Measurements from ENCODE around the gene AGA. TPM values are rescaled to one million over a fixed set of nuclear protein-coding genes. Genes with fewer than 3 reads are reported as not detected.

AGA gene
- total and polyA plus RNA-seq, 2 of the 4 experiments (the other 2 are of a cell fraction) = 26.3 to 38.5 TPM

DNA sequence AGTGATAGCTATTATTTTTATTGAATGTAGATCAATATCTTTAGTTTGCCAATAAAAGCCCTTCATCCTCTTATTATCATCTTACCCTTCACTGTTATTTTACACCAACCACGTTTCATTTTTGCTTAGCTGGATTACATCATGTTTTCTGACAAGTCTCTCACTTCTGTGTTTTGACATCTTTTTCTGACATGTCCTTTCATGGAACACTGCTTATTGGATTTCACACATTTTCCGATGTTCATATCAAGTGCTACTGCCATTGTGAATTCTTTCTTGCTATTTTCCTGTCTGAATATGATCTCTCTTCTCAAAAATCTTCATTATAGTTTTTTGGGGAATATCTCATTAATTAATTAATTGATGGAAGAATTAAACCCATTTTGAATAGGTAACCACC, 48.5 kb upstream of the AGA start:
- Histone ChIP-seq H3K18ac (ENCODE audit: low read depth, low read length) (peak overlapping the region; percentile 74; the same call in 1 of the 2 replicates), H3K9ac (ENCODE audit: low read depth, low read length) (no peak overlapping the region), H4K91ac (ENCODE audit: insufficient read depth, low read depth, low read length) (no peak overlapping the region), H3K4me1 (ENCODE audit: control insufficient read depth, insufficient read depth, low read length) (peaks cover 7% of the 10 kb centered on the region), H3K79me1 (ENCODE audit: low read depth in 1 of 2, low read length in 2 of 2) (no peaks in the 10 kb centered on the region), H3K9me1 (ENCODE audit: insufficient read depth, low read length) (no peaks in the 10 kb centered on the region), H4K5ac (ENCODE audit: low read depth, low read length) (peak overlapping the region; percentile 85; the same call in 1 of the 2 replicates), H2AK5ac (ENCODE audit: low read depth, low read length) (no peak overlapping the region), H3K4me2 (ENCODE audit: low read depth, low read length) (no peak overlapping the region), H2BK5ac (ENCODE audit: low read depth, low read length, poor library complexity, severe bottlenecking) (no peak overlapping the region), H3K23ac (ENCODE audit: low read depth, low read length) (no peak overlapping the region), H3K27me3 (ENCODE audit: control insufficient read depth, insufficient read depth, low read length) (no peaks in the 10 kb centered on the region), H3K27ac (ENCODE audit: insufficient read depth, low read length) (no peak overlapping the region), H2AFZ (replicated peaks; ENCODE audit: low read length, poor library complexity) (no peak overlapping the region), H3K4me3 (ENCODE audit: insufficient read depth, low read depth, low read length) (no peak overlapping the region), H3K14ac (replicated peaks; ENCODE audit: low read depth, low read length) (no peak overlapping the region), H3K9me3 (ENCODE audit: control insufficient read depth, insufficient read depth, low read length) (no peaks in the 10 kb centered on the region), H4K20me1 (ENCODE audit: insufficient read depth, low read length) (no peaks in the 10 kb centered on the region), H2BK120ac (ENCODE audit: low read depth, low read length) (no peak overlapping the region), H4K8ac (ENCODE audit: low read depth in 2 of 2, low read length in 2 of 2) (no peak overlapping the region), H3K56ac (ENCODE audit: extremely low read depth, insufficient read depth, low read length) (no peak overlapping the region), H2BK20ac (ENCODE audit: low read depth, low read length) (no peak overlapping the region), H3K4ac (ENCODE audit: low read depth, low read length) (no peak overlapping the region), H3K36me3 (ENCODE audit: control insufficient read depth, insufficient read depth, low read length) (no peaks in the 10 kb centered on the region), H2BK15ac (ENCODE audit: low read depth, low read length) (no peak overlapping the region; the same call in 2 of the 3 replicates), H2AK9ac (replicated peaks; ENCODE audit: low read depth, low read length, poor library complexity) (no peak overlapping the region)
- intact Hi-C loops (cut with micrococcal nuclease) = no loop called here
- ChIA-PET CTCF (interaction anchor here (0.7 kb wide), 1 partner anchor 184 kb away, joined by 3 read pairs; no protein-coding TSS in a partner anchor), POLR2A (ENCODE audit: unreplicated experiment) (no interaction called here)
- no TSS peak for BruUV-seq (replicated peaks)
- no peak for TF ChIP-seq RFX5 (IDR thresholded peaks at IDR 0.05; ENCODE audit: low read depth, low read length)
- TF ChIP-seq, protein P1, sequence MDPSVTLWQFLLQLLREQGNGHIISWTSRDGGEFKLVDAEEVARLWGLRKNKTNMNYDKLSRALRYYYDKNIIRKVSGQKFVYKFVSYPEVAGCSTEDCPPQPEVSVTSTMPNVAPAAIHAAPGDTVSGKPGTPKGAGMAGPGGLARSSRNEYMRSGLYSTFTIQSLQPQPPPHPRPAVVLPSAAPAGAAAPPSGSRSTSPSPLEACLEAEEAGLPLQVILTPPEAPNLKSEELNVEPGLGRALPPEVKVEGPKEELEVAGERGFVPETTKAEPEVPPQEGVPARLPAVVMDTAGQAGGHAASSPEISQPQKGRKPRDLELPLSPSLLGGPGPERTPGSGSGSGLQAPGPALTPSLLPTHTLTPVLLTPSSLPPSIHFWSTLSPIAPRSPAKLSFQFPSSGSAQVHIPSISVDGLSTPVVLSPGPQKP (IDR thresholded peaks at IDR 0.05; ENCODE audit: borderline replicate concordance, low read depth, low read length) = no peak
- TF ChIP-seq BHLHE40 (IDR thresholded peaks at IDR 0.05; ENCODE audit: low read depth, low read length) = no peak
- TF ChIP-seq MAZ (IDR thresholded peaks at IDR 0.05; ENCODE audit: borderline replicate concordance, low read depth, low read length) = no peak
- dilution Hi-C loops (cut with HindIII; ENCODE audit: low sequenced_read_pairs, unreplicated experiment) = no loop called here
- WGBS, 2 experiments (ENCODE audit: extremely low coverage in 2 of 2, insufficient read length in 1 of 2) = 33% methylated on average over 1 of the region's 2 CpGs; no CpG with 5 or more reads in 1 of the 2 experiments
- DNase-seq (no peak), ATAC-seq (ENCODE audit: low read depth) (no peak)
- in situ Hi-C loops (cut with MboI; ENCODE audit: low sequenced_read_pairs) = no loop called here
